H1 (cell line): ENCODE measurements around the gene SLC16A6.
"Not testable (repeated sequence)": the region's sequence is repeated elsewhere in the genome, so short reads cannot be mapped to it uniquely, and the experiment has no call there.

Experiments used
- CEBPB ChIP-seq: IDR thresholded peaks from 2 replicates; pipeline ENCODE4 v1.6.1; 2012; ENCODE audit warnings: low read depth, low read length
- EP300 ChIP-seq, 2 experiments: IDR thresholded peaks; 1 replicate in 1 of 2; 2 replicates in 1 of 2; pipeline ENCODE4 v1.6.1; 2011 to 2012; ENCODE audit warnings: low read depth in 2 of 2, low read length in 2 of 2, mild to moderate bottlenecking in 2 of 2, borderline replicate concordance in 1 of 2, inconsistent platforms in 1 of 2, moderate library complexity in 1 of 2
- POLR2A ChIP-seq, 2 experiments: IDR thresholded peaks; 1 replicate in 1 of 2; 2 replicates in 1 of 2; pipeline ENCODE4 v1.6.1; 2011; ENCODE audit warnings: low read depth in 2 of 2, low read length in 2 of 2, mild to moderate bottlenecking in 2 of 2; ENCODE audit errors: control extremely low read depth in 1 of 2

- TF ChIP-seq EP300 (IDR thresholded peaks at IDR 0.05; ENCODE audit: borderline replicate concordance in 1 of 2, low read depth in 2 of 2, low read length in 2 of 2); POLR2A (IDR thresholded peaks at IDR 0.05; ENCODE audit: control extremely low read depth in 1 of 2, low read depth in 2 of 2, low read length in 2 of 2); CEBPB: not testable (repeated sequence)
Observed at GRCh38 chr17:68265833-68266232, 25.1 kb downstream of the SLC16A6 start.
